ENCODE measurements around the gene JPT1. TPM values are rescaled to one million over a fixed set of nuclear protein-coding genes. Genes with fewer than 3 reads are reported as not detected.

The JPT1 gene
- 100 to 1,000 TPM in 1 of 5 experiments, 10 to 100 TPM in 4; 12.3 to 227 (median 29.3) TPM for total RNA-seq
- polyA plus RNA-seq, result 10 to 100 TPM; 70.0 to 72.3 TPM
- total RNA-seq, result 21.8 reads per million, percentile 52 among the genes with 10 or more reads in this experiment

- intact Hi-C loops (cut with micrococcal nuclease), result loop anchor here (1.0 kb wide), 11 partner anchors 11 to 281 kb away; partner anchors contain the start of genes NT5C (in 2 of the 2), SLC25A19 (in 2 of the 2), ARMC7 (in 1 of the 2) and GGA3 (in 1 of the 2)
- ChIA-PET CTCF (interaction anchor here (0.5 kb wide), 1 partner anchor 26 kb away, joined by 3 read pairs; no protein-coding TSS in a partner anchor), POLR2A (interaction anchor here (0.6 to 2.5 kb wide), 13 partner anchors 8 to 135 kb away, joined by 3 to 8 read pairs (median 3); partner anchors contain the start of genes NT5C, SLC16A5 and SLC25A19)
- peaks cover 0 to 6% (median 0%) of the 10 kb centered on the region in 3 experiments for H3K36me3 ChIP-seq (ENCODE audit: control insufficient read depth in 2 of 3, insufficient read depth in 3 of 3, low read length in 3 of 3)
- Mint-ChIP-seq H3K36me3 (peaks cover 0 to 11% (median 0%) of the 10 kb centered on the region in 5 donors), H3K4me3 (peak within 1 kb of the TSS; percentile 88 to 98 (median 94)), H3K4me1 (peaks cover 11 to 39% (median 36%) of the 10 kb centered on the region in 7 donors), H3K9me3 (peaks cover 0 to 5% (median 0%) of the 10 kb centered on the region in 11 donors), H3K27ac (peak within 1 kb of the TSS; percentile 78 to 96 (median 92)), H3K27me3 (no peaks in the 10 kb centered on the region)
- DNase-seq, result peak; percentile 82 to 98 (median 96)
- no peaks in the 10 kb centered on the region for H3K27me3 ChIP-seq (ENCODE audit: control insufficient read depth in 2 of 2, insufficient read depth in 2 of 2, low read length in 2 of 2)
- H3K4me3 ChIP-seq (ENCODE audit: low read length), result peak within 1 kb of the TSS; percentile 84
- peak within 1 kb of the TSS; percentile 80 for H3K27ac ChIP-seq (ENCODE audit: low read depth, low read length)
- no peaks in the 10 kb centered on the region for H3K9me3 ChIP-seq (ENCODE audit: control insufficient read depth in 2 of 3, low read length in 3 of 3)
- peaks cover 0 to 18% of the 10 kb centered on the region in 2 donors for H3K4me1 ChIP-seq (ENCODE audit: control insufficient read depth in 2 of 2, insufficient read depth in 2 of 2, low read length in 2 of 2)
- peak; percentile 100 for ATAC-seq
Observed at GRCh38 chr17:75154195-75155106, at the start of gene JPT1. JPT1 (minus strand) TSS chr17:75154512; CDS start chr17:75154397, 115 bp downstream.

GRCh38 chr17:75199886-75200618 lies 45.7 kb upstream of the JPT1 start:
- H3K27me3 ChIP-seq (ENCODE audit: control insufficient read depth in 2 of 2, insufficient read depth in 2 of 2, low read length in 2 of 2), result no peaks in the 10 kb centered on the region
- peaks cover 0 to 2% (median 0%) of the 10 kb centered on the region in 3 experiments for H3K36me3 ChIP-seq (ENCODE audit: control insufficient read depth in 2 of 3, insufficient read depth in 3 of 3, low read length in 3 of 3)
- ChIA-PET CTCF (interaction anchor here (0.6 to 7.5 kb wide), 13 partner anchors 9 to 238 kb away, joined by 3 to 136 read pairs (median 4); partner anchors contain the start of genes ARMC7 and MRPL58), POLR2A (interaction anchor here (0.6 to 1.0 kb wide), 2 partner anchors 90 to 142 kb away, joined by 3 to 4 read pairs; partner anchors contain the start of gene ARMC7)
- DNase-seq (no peak), ATAC-seq (no peak)
- H3K4me1 ChIP-seq (ENCODE audit: control insufficient read depth in 2 of 2, insufficient read depth in 2 of 2, low read length in 2 of 2), result no peaks in the 10 kb centered on the region
- intact Hi-C loops (cut with micrococcal nuclease), result loop anchor here in 1 of 2 donors (2.0 kb wide), 1 partner anchor 213 kb away; no protein-coding TSS in a partner anchor
- Mint-ChIP-seq H3K4me1 (peaks cover 4 to 12% (median 8%) of the 10 kb centered on the region in 7 donors), H3K36me3 (no peaks in the 10 kb centered on the region), H3K27ac (no peak overlapping the region), H3K4me3 (no peak overlapping the region), H3K9me3 (no peaks in the 10 kb centered on the region), H3K27me3 (no peaks in the 10 kb centered on the region)
- no peak overlapping the region for H3K27ac ChIP-seq (ENCODE audit: low read depth, low read length)
- no peaks in the 10 kb centered on the region for H3K9me3 ChIP-seq (ENCODE audit: control insufficient read depth in 2 of 3, low read length in 3 of 3)
- no peak overlapping the region for H3K4me3 ChIP-seq (ENCODE audit: low read length)

- DNase-seq (no peak), ATAC-seq (no peak)
Observed at GRCh38 chr17:75194879-75195278, 40.6 kb upstream of the JPT1 start.

GRCh38 chr17:75191584-75191983 lies 37.3 kb upstream of the JPT1 start:
- Mint-ChIP-seq H3K27me3 (no peaks in the 10 kb centered on the region), H3K4me3 (no peak overlapping the region), H3K36me3 (no peaks in the 10 kb centered on the region), H3K4me1 (peaks cover 0 to 12% (median 0%) of the 10 kb centered on the region in 7 donors), H3K9me3 (no peaks in the 10 kb centered on the region), H3K27ac (no peak overlapping the region)
- ATAC-seq, result no peak
- no peak for DNase-seq
- H3K4me1 ChIP-seq (ENCODE audit: control insufficient read depth in 2 of 2, insufficient read depth in 2 of 2, low read length in 2 of 2), result no peaks in the 10 kb centered on the region
- H3K4me3 ChIP-seq (ENCODE audit: low read length), result no peak overlapping the region
- intact Hi-C loops (cut with micrococcal nuclease), result no loop called here
- H3K27me3 ChIP-seq (ENCODE audit: control insufficient read depth in 2 of 2, insufficient read depth in 2 of 2, low read length in 2 of 2), result no peaks in the 10 kb centered on the region
- H3K36me3 ChIP-seq (ENCODE audit: control insufficient read depth in 2 of 3, insufficient read depth in 3 of 3, low read length in 3 of 3), result no peaks in the 10 kb centered on the region
- CTCF ChIA-PET, result no interaction called here
- H3K27ac ChIP-seq (ENCODE audit: low read depth, low read length), result no peak overlapping the region
- POLR2A ChIA-PET, result interaction anchor here (1.0 kb wide), 1 partner anchor 9 kb away, joined by 4 read pairs; the partner anchor contains the start of gene SUMO2
- H3K9me3 ChIP-seq (ENCODE audit: control insufficient read depth in 2 of 3, low read length in 3 of 3), result no peaks in the 10 kb centered on the region

More at GRCh38 chr17:75194879-75195278, 40.6 kb upstream of the JPT1 start:
- Histone ChIP-seq H3K36me3 (ENCODE audit: control insufficient read depth in 2 of 3, insufficient read depth in 3 of 3, low read length in 3 of 3) (no peaks in the 10 kb centered on the region), H3K27ac (ENCODE audit: low read depth, low read length) (no peak overlapping the region), H3K4me3 (ENCODE audit: low read length) (no peak overlapping the region), H3K27me3 (ENCODE audit: control insufficient read depth in 2 of 2, insufficient read depth in 2 of 2, low read length in 2 of 2) (no peaks in the 10 kb centered on the region), H3K4me1 (ENCODE audit: control insufficient read depth in 2 of 2, insufficient read depth in 2 of 2, low read length in 2 of 2) (no peaks in the 10 kb centered on the region), H3K9me3 (ENCODE audit: control insufficient read depth in 2 of 3, low read length in 3 of 3) (no peaks in the 10 kb centered on the region)
- POLR2A ChIA-PET, result no interaction called here
- intact Hi-C loops (cut with micrococcal nuclease), result no loop called here
- Mint-ChIP-seq H3K27ac (no peak overlapping the region), H3K27me3 (no peaks in the 10 kb centered on the region), H3K4me3 (no peak overlapping the region), H3K36me3 (no peaks in the 10 kb centered on the region), H3K9me3 (no peaks in the 10 kb centered on the region), H3K4me1 (peaks cover 0 to 3% (median 0%) of the 10 kb centered on the region in 7 donors)
- CTCF ChIA-PET, result no interaction called here

GRCh38 chr17:75188614-75189013 lies 34.3 kb upstream of the JPT1 start:
- Histone ChIP-seq H3K4me3 (ENCODE audit: low read length) (no peak overlapping the region), H3K9me3 (ENCODE audit: control insufficient read depth in 2 of 3, low read length in 3 of 3) (no peaks in the 10 kb centered on the region), H3K4me1 (ENCODE audit: control insufficient read depth in 2 of 2, insufficient read depth in 2 of 2, low read length in 2 of 2) (peaks cover 6 to 7% of the 10 kb centered on the region in 2 donors), H3K36me3 (ENCODE audit: control insufficient read depth in 2 of 3, insufficient read depth in 3 of 3, low read length in 3 of 3) (no peaks in the 10 kb centered on the region), H3K27ac (ENCODE audit: low read depth, low read length) (no peak overlapping the region), H3K27me3 (ENCODE audit: control insufficient read depth in 2 of 2, insufficient read depth in 2 of 2, low read length in 2 of 2) (no peaks in the 10 kb centered on the region)
- intact Hi-C loops (cut with micrococcal nuclease), result loop anchor here in 1 of 2 donors (10.0 kb wide), 1 partner anchor 444 kb away; the partner anchor contains the start of gene NHERF1
- H3K36me3 Mint-ChIP-seq, result peaks cover 0 to 6% (median 0%) of the 10 kb centered on the region in 5 donors
- H3K4me3 Mint-ChIP-seq, result no peak overlapping the region
- ATAC-seq (no peak), DNase-seq (no peak)
- peak overlapping the region in 1 of 9 donors; percentile 95 for H3K27ac Mint-ChIP-seq
- POLR2A ChIA-PET, result interaction anchor here (0.7 kb wide), 1 partner anchor 13 kb away, joined by 4 read pairs; no protein-coding TSS in a partner anchor
- H3K27me3 Mint-ChIP-seq, result no peaks in the 10 kb centered on the region
- H3K9me3 Mint-ChIP-seq, result no peaks in the 10 kb centered on the region
- H3K4me1 Mint-ChIP-seq, result peaks cover 8 to 23% (median 12%) of the 10 kb centered on the region in 7 donors
- CTCF ChIA-PET, result interaction anchor here (0.5 to 1.7 kb wide), 3 partner anchors 12 to 17 kb away, joined by 3 to 4 read pairs (median 4); no protein-coding TSS in a partner anchor
